ENCODE results near the gene MARCHF4.

Gene MARCHF4

GRCh38 chr2:216349366-216349765 lies 22.9 kb downstream of the MARCHF4 start:
- no peak for DNase-seq (ENCODE audit: low read depth)

GRCh38 chr2:216348756-216349308 lies 23.5 kb downstream of the MARCHF4 start:
- DNase-seq (ENCODE audit: low read depth), result no peak

DNA sequence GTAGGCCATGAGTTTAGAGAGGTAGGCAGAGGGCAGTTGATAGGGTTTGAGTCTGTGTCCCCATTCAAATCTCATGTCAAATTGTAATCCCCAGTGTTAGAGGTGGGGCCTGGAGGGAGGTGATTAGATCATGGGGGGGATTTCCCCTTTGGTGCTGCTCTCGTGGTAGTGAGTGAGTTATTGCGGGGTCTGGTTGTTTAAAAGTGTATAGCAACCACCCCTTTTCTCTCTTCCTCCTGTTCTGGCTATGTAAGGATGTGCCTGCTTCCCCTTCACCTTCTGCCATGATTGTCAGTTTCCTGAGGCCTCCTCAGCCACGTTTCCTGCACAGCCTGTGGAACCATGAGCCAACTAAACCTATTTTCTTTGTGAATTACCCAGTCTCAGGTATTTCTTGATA lies 25.5 kb downstream of the MARCHF4 start:
- no peak for DNase-seq (ENCODE audit: low read depth)

DNA sequence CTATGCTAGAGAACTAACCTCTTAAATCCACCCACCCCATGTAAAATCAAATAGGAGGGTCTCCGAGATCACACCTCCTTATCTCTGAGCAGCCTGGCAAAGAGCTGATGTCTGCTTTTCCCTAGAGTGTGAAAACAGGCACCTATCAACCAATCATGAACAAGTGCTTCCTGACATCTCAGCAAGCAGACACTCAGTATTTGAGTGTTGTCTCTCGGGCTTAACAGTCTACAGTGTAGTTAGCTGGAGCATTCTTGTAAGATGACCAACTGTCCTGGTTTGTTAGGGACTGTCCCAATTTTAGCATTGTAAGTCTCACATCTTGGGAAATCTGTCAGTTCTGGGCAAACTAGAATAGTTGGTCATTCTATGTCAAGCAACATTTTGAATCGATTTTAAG lies 26.4 kb downstream of the MARCHF4 start:
- no peak for DNase-seq (ENCODE audit: low read depth)

DNA sequence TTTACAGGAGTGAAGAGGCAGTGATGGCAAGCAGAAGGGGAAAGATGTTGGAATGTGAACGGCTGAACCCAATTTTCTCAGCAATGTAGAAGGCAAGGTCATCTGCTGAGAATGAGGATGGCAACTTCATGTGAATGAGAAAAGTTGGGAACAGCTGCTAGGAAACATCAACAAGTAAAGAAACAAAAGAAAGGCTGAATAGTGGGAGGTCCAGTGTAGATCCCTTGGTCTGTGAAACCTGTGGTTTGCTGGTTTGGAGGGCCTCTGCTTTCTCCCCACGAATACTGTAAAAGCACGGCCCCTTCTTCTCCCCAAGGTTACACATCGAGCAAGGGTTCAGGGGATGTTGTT lies 27.4 kb downstream of the MARCHF4 start:
- DNase-seq (ENCODE audit: low read depth), result no peak

DNA sequence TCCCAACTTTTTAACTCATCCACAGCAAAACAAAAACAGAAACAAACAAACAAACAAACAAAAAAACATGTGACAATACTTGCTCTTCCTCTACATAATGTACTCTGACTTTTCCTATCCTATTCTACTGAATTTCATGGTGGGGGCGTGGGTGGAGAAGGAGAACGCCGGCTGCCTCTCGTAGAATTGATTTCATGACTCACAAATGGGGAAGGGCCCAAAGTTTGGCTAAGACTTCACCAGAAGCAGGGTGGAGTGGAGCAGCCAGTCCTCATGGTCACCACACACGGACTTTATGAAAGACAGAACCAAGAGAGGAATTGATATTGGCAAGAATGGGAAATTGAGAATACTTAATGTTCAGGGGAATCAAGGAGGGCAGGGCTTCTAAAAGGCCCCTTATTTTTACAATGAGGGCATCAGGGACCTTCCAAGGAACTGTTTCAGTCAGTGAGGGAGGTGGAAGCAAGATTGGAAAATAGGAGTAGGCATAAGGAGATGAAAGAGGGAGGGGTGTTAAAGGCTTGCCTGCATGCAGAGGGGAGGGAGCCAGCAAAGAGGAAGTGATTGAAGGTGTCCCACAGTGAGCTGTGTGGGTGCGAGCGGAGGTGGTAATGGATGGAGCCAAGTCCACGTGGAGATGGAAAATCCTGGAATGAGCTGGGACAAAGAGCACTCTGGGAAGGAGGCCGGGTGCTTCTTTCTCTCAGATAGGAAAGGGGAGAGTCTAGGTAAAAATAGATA lies 27.9 kb downstream of the MARCHF4 start:
- no peak for DNase-seq (ENCODE audit: low read depth)

DNA sequence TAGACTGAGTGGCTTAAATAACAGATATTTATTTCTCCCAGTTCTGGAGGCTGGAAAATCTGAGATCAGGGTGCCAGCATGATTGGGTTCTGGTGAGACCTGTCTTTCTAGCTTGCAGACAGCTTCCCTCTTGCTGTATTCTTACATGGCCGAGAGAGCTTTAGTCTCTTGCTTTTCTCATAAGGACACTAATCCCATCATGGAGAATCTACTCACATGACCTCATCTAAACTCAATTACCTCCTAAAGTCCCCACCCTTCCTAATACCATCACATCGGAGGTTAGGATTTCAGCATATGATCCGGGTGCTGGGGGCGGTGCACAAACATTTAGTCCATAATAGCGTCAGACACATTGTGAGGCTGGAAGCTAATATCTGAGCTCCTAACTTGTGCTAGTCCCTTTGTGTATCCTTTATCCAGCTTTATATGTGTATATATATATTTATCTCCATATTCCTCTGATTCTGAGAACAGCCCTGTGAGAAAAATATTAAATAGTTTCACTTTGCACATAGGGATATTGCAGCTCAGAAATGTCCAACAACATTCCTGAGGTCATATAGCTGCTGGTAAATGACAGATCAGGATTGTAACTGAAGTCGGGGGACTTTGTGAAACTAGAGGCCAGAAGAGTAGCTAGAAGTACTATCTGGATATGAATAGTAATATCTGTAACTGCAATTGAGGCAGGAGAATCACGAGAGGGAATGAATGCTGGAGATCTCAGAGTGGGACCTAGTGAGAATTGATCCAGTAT lies 28.9 kb downstream of the MARCHF4 start:
- DNase-seq (ENCODE audit: low read depth), result no peak

DNA sequence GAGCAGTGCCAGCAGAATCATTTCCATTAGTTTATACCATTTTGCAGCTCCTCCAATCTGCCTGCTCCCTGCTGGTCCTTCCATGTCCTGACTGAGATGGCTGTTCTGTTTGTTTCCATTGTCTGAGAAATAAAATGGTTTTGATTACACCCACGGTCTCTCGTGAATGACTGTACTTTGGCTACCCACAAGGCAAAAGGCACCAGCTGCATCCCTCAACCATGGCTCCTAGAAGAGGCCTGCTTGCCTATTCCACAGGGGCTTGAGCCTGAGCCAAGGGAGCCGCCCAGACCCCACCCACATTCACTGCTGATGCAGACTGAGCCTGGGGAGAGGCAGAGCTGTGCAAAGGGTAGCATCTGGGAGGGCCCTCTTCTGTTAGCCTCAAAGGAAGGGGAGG lies 31.2 kb downstream of the MARCHF4 start:
- DNase-seq (ENCODE audit: low read depth), result no peak

DNA sequence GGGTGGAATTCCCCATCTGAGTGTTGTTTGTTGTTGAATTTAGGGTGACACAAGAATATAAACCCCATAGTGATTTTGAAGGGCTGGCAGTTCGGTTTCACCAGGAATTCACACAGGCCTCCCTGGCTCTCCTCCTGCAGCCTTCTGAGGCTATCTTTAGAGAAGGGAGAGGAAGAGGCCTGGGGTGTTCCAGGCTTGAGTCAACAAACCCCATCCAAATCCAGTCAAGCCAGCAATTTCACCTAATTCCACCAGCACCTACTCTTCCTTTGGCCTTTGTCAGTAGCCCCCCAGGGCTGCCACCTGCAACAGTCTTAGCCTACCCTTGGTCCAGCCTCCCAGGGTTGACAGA lies 32.0 kb downstream of the MARCHF4 start:
- no peak for DNase-seq (ENCODE audit: low read depth)

DNA sequence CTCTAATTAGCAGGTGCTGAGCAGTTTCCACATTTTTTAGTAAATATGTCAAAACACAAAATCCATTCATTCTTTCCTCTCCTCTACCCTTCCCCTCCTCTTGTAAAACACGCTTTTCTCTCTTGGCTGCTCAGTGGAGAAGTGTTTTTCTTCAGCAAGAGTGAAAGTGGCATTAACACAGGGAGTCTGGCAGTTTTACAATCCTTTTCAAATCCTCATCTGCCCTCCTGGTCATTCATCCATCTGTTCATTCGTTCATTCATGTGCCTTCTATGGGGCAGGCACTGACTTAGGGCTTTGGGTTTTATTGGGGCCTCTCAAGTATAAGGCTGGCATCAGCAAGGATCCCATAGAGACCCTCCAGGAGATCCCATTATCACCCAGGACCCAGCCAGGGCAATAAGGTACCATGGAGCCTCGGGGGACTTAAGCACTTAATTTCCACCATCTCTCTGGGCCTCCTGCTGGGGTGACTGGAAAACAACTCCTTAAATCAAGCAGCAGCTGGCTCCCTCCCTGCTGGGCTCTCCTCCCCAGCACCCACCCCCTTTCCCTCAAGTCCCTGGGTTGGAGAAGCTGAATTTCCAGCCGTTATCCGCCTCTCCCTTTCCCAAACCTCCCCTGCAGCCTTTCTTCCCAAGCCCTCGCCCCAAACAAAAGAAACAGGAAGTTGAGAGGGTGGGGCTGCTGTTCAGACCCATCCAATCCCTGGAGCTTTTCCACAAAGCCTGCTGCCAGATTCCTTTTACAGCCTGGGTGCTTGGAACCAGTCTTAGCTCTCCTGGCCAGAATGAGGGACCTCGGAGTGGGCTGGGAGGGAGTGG lies 32.6 kb downstream of the MARCHF4 start:
- DNase-seq (ENCODE audit: low read depth), result no peak

GRCh38 chr2:216335252-216335651 lies 37.0 kb downstream of the MARCHF4 start:
- DNase-seq (ENCODE audit: low read depth), result no peak

- DNase-seq (ENCODE audit: low read depth), result no peak
Measured at GRCh38 chr2:216328347-216328746, 43.9 kb downstream of the MARCHF4 start.

DNA sequence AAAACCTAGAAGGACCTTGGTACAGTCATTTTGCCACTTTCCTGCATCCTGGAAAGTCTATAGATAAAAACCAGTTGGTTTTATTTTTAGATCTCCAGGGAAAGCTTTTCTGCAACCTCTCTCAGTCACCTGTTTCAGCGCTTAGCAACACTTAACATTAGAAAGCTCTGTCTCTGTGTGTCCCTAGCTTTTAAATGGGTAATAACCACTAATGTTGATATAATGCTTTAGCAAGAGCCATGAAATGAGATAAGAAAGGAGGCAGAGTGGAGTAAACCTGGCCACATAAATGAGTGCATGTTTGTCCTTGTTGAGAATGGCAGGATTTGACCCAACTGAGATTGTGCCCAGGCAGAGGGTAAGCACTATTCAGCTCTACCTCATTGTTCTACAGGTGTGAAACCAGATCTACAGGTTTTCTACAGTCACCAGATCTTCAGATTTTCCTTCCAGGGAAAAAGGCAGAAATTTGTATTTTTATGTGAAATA lies 44.8 kb downstream of the MARCHF4 start:
- DNase-seq (ENCODE audit: low read depth), result no peak
